Measurements from ENCODE around the gene CMSS1. TPM values are rescaled to one million over a fixed set of nuclear protein-coding genes. Genes with fewer than 3 reads are reported as not detected.

CMSS1 gene
- total RNA-seq, 1 experiment from 2014 or later: 86.3 TPM

DNA sequence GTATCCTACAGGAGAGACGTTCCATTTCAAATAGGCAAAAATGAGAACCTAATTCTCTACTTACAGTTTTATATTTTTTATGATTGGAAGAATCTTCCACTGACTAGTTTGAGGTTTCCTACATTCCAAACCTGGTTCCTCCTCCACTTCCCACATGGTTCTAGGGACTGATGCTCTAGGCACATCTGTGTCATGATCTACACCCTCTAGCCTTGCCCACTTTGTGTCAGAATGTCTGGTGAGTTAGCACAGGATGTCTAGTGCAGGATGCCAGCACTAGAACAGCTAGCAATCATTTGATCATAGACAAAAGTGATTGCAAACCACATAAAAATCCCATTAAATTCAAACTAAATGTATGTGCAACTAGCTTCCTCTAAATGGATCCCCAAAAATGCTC lies 323.3 kb downstream of the CMSS1 start:
- in situ Hi-C loops (cut with HindIII; ENCODE audit: low pct_unique_long_range_greater_than_20kb, low sequenced_read_pairs) (no loop called here), intact Hi-C loops (cut with micrococcal nuclease; ENCODE audit: unreplicated experiment) (no loop called here)
- ChIA-PET POLR2A (no interaction called here), CTCF (no interaction called here)
- Histone ChIP-seq H3K4me1 (ENCODE audit: control insufficient read depth, insufficient read depth, low read length) (no peaks in the 10 kb centered on the region), H3K36me3 (ENCODE audit: control insufficient read depth, insufficient read depth, low read length) (no peaks in the 10 kb centered on the region), H3K27me3 (ENCODE audit: control insufficient read depth, insufficient read depth, low read length) (no peaks in the 10 kb centered on the region), H3K27ac (ENCODE audit: low read length) (no peak overlapping the region), H3K4me3 (ENCODE audit: low read depth in 2 of 2, low read length in 2 of 2) (no peak overlapping the region), H3K9me3 (ENCODE audit: control insufficient read depth, insufficient read depth, low read depth, low read length) (peaks cover 18% of the 10 kb centered on the region)
- BruUV-seq (replicated peaks): no TSS peak
- DNase-seq (ENCODE audit: low read depth, low spot score): no peak
- TF ChIP-seq TCF7L2 (IDR thresholded peaks at IDR 0.05; ENCODE audit: low read depth, low read length) (no peak), SIN3A (IDR thresholded peaks at IDR 0.05; ENCODE audit: borderline replicate concordance, insufficient read depth, low read depth, low read length) (no peak), POLR2AphosphoS5 (IDR thresholded peaks at IDR 0.05; ENCODE audit: low read depth, low read length) (no peak)
- TF ChIP-seq, protein P1, sequence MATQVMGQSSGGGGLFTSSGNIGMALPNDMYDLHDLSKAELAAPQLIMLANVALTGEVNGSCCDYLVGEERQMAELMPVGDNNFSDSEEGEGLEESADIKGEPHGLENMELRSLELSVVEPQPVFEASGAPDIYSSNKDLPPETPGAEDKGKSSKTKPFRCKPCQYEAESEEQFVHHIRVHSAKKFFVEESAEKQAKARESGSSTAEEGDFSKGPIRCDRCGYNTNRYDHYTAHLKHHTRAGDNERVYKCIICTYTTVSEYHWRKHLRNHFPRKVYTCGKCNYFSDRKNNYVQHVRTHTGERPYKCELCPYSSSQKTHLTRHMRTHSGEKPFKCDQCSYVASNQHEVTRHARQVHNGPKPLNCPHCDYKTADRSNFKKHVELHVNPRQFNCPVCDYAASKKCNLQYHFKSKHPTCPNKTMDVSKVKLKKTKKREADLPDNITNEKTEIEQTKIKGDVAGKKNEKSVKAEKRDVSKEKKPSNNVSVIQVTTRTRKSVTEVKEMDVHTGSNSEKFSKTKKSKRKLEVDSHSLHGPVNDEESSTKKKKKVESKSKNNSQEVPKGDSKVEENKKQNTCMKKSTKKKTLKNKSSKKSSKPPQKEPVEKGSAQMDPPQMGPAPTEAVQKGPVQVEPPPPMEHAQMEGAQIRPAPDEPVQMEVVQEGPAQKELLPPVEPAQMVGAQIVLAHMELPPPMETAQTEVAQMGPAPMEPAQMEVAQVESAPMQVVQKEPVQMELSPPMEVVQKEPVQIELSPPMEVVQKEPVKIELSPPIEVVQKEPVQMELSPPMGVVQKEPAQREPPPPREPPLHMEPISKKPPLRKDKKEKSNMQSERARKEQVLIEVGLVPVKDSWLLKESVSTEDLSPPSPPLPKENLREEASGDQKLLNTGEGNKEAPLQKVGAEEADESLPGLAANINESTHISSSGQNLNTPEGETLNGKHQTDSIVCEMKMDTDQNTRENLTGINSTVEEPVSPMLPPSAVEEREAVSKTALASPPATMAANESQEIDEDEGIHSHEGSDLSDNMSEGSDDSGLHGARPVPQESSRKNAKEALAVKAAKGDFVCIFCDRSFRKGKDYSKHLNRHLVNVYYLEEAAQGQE (IDR thresholded peaks at IDR 0.05; ENCODE audit: insufficient read depth in 1 of 2, low read depth in 2 of 2, low read length in 1 of 2): no peak
- TF ChIP-seq, protein P2, sequence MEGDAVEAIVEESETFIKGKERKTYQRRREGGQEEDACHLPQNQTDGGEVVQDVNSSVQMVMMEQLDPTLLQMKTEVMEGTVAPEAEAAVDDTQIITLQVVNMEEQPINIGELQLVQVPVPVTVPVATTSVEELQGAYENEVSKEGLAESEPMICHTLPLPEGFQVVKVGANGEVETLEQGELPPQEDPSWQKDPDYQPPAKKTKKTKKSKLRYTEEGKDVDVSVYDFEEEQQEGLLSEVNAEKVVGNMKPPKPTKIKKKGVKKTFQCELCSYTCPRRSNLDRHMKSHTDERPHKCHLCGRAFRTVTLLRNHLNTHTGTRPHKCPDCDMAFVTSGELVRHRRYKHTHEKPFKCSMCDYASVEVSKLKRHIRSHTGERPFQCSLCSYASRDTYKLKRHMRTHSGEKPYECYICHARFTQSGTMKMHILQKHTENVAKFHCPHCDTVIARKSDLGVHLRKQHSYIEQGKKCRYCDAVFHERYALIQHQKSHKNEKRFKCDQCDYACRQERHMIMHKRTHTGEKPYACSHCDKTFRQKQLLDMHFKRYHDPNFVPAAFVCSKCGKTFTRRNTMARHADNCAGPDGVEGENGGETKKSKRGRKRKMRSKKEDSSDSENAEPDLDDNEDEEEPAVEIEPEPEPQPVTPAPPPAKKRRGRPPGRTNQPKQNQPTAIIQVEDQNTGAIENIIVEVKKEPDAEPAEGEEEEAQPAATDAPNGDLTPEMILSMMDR (IDR thresholded peaks at IDR 0.05): no peak
- no peak for ATAC-seq

DNA sequence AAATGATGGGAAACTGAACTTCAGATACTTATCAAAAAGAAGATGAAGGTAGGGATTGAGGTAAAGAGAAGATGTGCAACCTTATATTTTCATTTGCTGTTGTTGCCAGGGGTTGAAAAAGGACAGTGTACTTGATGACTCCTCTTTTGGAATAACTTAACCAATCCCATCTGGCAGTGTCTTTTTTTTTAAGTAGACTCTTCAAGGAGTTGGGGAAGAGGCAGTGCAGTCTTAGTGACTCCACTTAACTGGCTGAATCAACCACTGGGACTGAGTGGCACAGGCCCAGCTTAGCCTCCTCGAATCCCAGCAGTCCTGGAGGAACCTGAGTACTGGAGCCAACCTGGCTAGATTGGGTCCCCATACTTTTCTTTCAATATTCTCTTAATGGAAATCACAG lies 323.9 kb downstream of the CMSS1 start:
- ChIA-PET CTCF (no interaction called here), POLR2A (no interaction called here)
- peaks cover 18% of the 10 kb centered on the region for H3K9me3 ChIP-seq (ENCODE audit: control insufficient read depth, insufficient read depth, low read depth, low read length)
- DNase-seq (ENCODE audit: low read depth, low spot score) (no peak), ATAC-seq (no peak)
- in situ Hi-C loops (cut with HindIII; ENCODE audit: low pct_unique_long_range_greater_than_20kb, low sequenced_read_pairs): no loop called here
- intact Hi-C loops (cut with micrococcal nuclease; ENCODE audit: unreplicated experiment): no loop called here
- H3K27me3 ChIP-seq (ENCODE audit: control insufficient read depth, insufficient read depth, low read length): no peaks in the 10 kb centered on the region
- BruUV-seq (replicated peaks): no TSS peak
- no peaks in the 10 kb centered on the region for H3K4me1 ChIP-seq (ENCODE audit: control insufficient read depth, insufficient read depth, low read length)
- TF ChIP-seq, protein P2 (IDR thresholded peaks at IDR 0.05): no peak
- TF ChIP-seq TCF7L2 (IDR thresholded peaks at IDR 0.05; ENCODE audit: low read depth, low read length): no peak
- TF ChIP-seq SIN3A (IDR thresholded peaks at IDR 0.05; ENCODE audit: borderline replicate concordance, insufficient read depth, low read depth, low read length): no peak
- no peak for TF ChIP-seq POLR2AphosphoS5 (IDR thresholded peaks at IDR 0.05; ENCODE audit: low read depth, low read length)
- TF ChIP-seq, protein P1 (IDR thresholded peaks at IDR 0.05; ENCODE audit: insufficient read depth in 1 of 2, low read depth in 2 of 2, low read length in 1 of 2): no peak
- H3K36me3 ChIP-seq (ENCODE audit: control insufficient read depth, insufficient read depth, low read length): no peaks in the 10 kb centered on the region
- no peak overlapping the region for H3K4me3 ChIP-seq (ENCODE audit: low read depth in 2 of 2, low read length in 2 of 2)
- no peak overlapping the region for H3K27ac ChIP-seq (ENCODE audit: low read length)
